K562 (cell line): Measurements from ENCODE around the gene PPIL4. TPM values are rescaled to one million over a fixed set of nuclear protein-coding genes. Genes with fewer than 3 reads are reported as not detected.

ENCODE experiments used
- ATAC-seq: fragments of 200-7000 bp; cut with Tn5 transposase; 3 replicates; pipeline ENCODE4 v1.9.1; 2020; ENCODE audit warnings: moderate library complexity
- BruUV-seq: library from RNA; stranded (reverse); fragments of 400-500 nt; replicated peaks from 2 replicates; lab custom pipeline; 2021; lab: Mats Ljungman, UMichigan
- CTCF ChIA-PET: fragments of 300-600 bp; formaldehyde crosslinking; extraction: SDS; loops from one replicate; lab custom pipeline; 2021; ENCODE audit warnings: low intra/inter-chr PET ratio; lab: Yijun Ruan, JAX
- POLR2A ChIA-PET: fragments of 300-600, 350-650 bp; sonication (Branson Sonifier 250); formaldehyde crosslinking; extraction: SDS; loops from one replicate; lab custom pipeline; 2021; ENCODE audit warnings: antibody characterized with exemption, inconsistent platforms; lab: Yijun Ruan, JAX
- DNase-seq, 4 experiments: peaks; one replicate each; pipeline versions ENCODE4 v3.0.0 to v3.0.0-alpha.2; 2011 to 2018; ENCODE audit warnings: low spot score in 3 of 4, mixed read lengths in 3 of 4; ENCODE audit errors: extremely low read depth in 1 of 4
- FAIRE-seq: peaks from 2 replicates; lab custom pipeline; 2011; peaks lifted over from hg19 to GRCh38; lab: Jason Lieb, UNC
- H2AFZ ChIP-seq: 2 replicates; pipeline ENCODE4 v1.6.0; 2011; ENCODE audit warnings: low read depth, low read length, control low read depth, inconsistent platforms
- H3K27ac ChIP-seq: fragments of 200-600 bp; 3 replicates; pipeline ENCODE4 v1.8.0; 2011; ENCODE audit warnings: low read depth, mild to moderate bottlenecking, control low read depth, inconsistent platforms, low read length, moderate library complexity, mixed read lengths; ENCODE audit errors: extremely low read depth
- H3K27me3 ChIP-seq, 2 experiments: fragments of 300-600 bp in 1 of 2; 2 replicates in 1 of 2; 3 replicates in 1 of 2; pipeline versions ENCODE4 v1.6.0 to v1.8.0; 2011; ENCODE audit warnings: inconsistent platforms in 2 of 2, low read length in 2 of 2, mild to moderate bottlenecking in 1 of 2, mixed read lengths in 1 of 2, moderate library complexity in 1 of 2; ENCODE audit not compliant: control insufficient read depth in 2 of 2, insufficient read depth in 2 of 2
- H3K36me3 ChIP-seq: fragments of 300-600 bp; 3 replicates; pipeline ENCODE4 v1.8.0; 2011; ENCODE audit warnings: mild to moderate bottlenecking, low read length, inconsistent platforms; ENCODE audit not compliant: control insufficient read depth, insufficient read depth
- H3K4me1 ChIP-seq, 2 experiments: fragments of 200-600 bp in 1 of 2; replicated peaks in 1 of 2; 2 replicates in 1 of 2; 3 replicates in 1 of 2; pipeline versions ENCODE4 v1.5.1 to v1.8.0; 2011; ENCODE audit warnings: inconsistent platforms in 2 of 2, low read length in 2 of 2, mild to moderate bottlenecking in 1 of 2, mixed read lengths in 1 of 2, moderate library complexity in 1 of 2; ENCODE audit not compliant: control insufficient read depth in 2 of 2, insufficient read depth in 2 of 2
- H3K4me2 ChIP-seq: 2 replicates; pipeline ENCODE4 v1.6.1; 2011; ENCODE audit warnings: low read length, control low read depth, inconsistent platforms, mixed read lengths; ENCODE audit not compliant: insufficient read depth
- H3K4me3 ChIP-seq: fragments of 200-600 bp; sonication (generic), shearing (Covaris generic); 2 replicates; pipeline ENCODE4 v1.5.1; 2016; ENCODE audit warnings: control low read depth, inconsistent platforms
- H3K79me2 ChIP-seq: fragments of 200-600 bp; 3 replicates; pipeline ENCODE4 v1.8.0; 2011; ENCODE audit warnings: low read length, inconsistent platforms; ENCODE audit not compliant: control insufficient read depth, insufficient read depth
- H3K9ac ChIP-seq, 2 experiments: 2 replicates each; pipeline versions ENCODE4 v1.6.0 to v1.6.1; 2011; ENCODE audit warnings: low read depth in 2 of 2, low read length in 2 of 2, control low read depth in 1 of 2, inconsistent platforms in 1 of 2, mild to moderate bottlenecking in 1 of 2, mixed read lengths in 1 of 2; ENCODE audit not compliant: insufficient read depth in 1 of 2
- H3K9me1 ChIP-seq: one replicate; pipeline ENCODE4 v1.6.0; 2011; ENCODE audit warnings: inconsistent platforms, mild to moderate bottlenecking, low read length, moderate library complexity; ENCODE audit not compliant: control insufficient read depth, insufficient read depth
- H3K9me3 ChIP-seq: replicated peaks from 2 replicates; pipeline ENCODE4 v1.5.1; 2011; ENCODE audit warnings: low read depth, low read length, inconsistent platforms; ENCODE audit not compliant: control insufficient read depth, insufficient read depth
- H4K20me1 ChIP-seq: replicated peaks from 2 replicates; pipeline ENCODE4 v1.6.1; 2011; ENCODE audit warnings: low read length, inconsistent platforms, mixed read lengths; ENCODE audit not compliant: control insufficient read depth, insufficient read depth
- ATF1 ChIP-seq, 2 experiments: fragments of 450-650 bp in 1 of 2; IDR thresholded peaks; 2 replicates each; pipeline ENCODE4 v1.6.1; 2016; ENCODE audit warnings: missing compliant biosample characterization in 1 of 2, missing genetic modification characterization in 1 of 2
- BHLHE40 ChIP-seq: IDR thresholded peaks from 2 replicates; pipeline ENCODE4 v1.6.1; 2011; ENCODE audit warnings: low read length, improper control_type of control experiment
- E2F6 ChIP-seq, 2 experiments: IDR thresholded peaks; 2 replicates each; pipeline ENCODE4 v1.6.1; 2011; ENCODE audit warnings: borderline replicate concordance in 1 of 2, control low read depth in 1 of 2, low read depth in 1 of 2, low read length in 1 of 2, mild to moderate bottlenecking in 1 of 2, mixed read lengths in 1 of 2, moderate library complexity in 1 of 2; ENCODE audit not compliant: insufficient read depth in 1 of 2, insufficient read length in 1 of 2, poor library complexity in 1 of 2, severe bottlenecking in 1 of 2; ENCODE audit errors: extremely low read depth in 1 of 2
- ETV1 ChIP-seq: fragments of 450-650 bp; conservative IDR thresholded peaks from 2 replicates; pipeline ENCODE4 v1.6.1; 2016; ENCODE audit warnings: missing genetic modification characterization, control low read depth, low read depth, missing compliant biosample characterization
- HMGXB4 ChIP-seq: sonication (generic); formaldehyde crosslinking; IDR thresholded peaks from 2 replicates; pipeline ENCODE4 v1.8.1; 2023; ENCODE audit warnings: mild to moderate bottlenecking, missing genetic modification reagents
- ILK ChIP-seq: fragments of 450-650 bp; IDR thresholded peaks from 2 replicates; pipeline ENCODE4 v1.6.1; 2016; ENCODE audit warnings: missing genetic modification characterization, low read depth, mild to moderate bottlenecking, missing compliant biosample characterization, moderate library complexity, borderline replicate concordance
- MAZ ChIP-seq, 2 experiments: fragments of 450-650 bp in 1 of 2; sonication (generic) in 1 of 2; formaldehyde crosslinking; IDR thresholded peaks in 1 of 2; conservative IDR thresholded peaks in 1 of 2; 2 replicates each; pipeline versions ENCODE4 v1.4.0 to v1.5.0; 2020; ENCODE audit warnings: mild to moderate bottlenecking in 1 of 2, missing genetic modification reagents in 1 of 2
- MEF2A ChIP-seq: IDR thresholded peaks from 2 replicates; pipeline ENCODE4 v1.6.1; 2011; ENCODE audit warnings: low read depth, mild to moderate bottlenecking, low read length, moderate library complexity; ENCODE audit not compliant: control insufficient read depth
- PHTF2 ChIP-seq: fragments of 250-450 bp; sonication (Bioruptor Pico); IDR thresholded peaks from 2 replicates; pipeline ENCODE4 v1.5.0; 2021; ENCODE audit warnings: mild to moderate bottlenecking
- RHOXF2B ChIP-seq: fragments of 250-450 bp; sonication (Bioruptor Pico); conservative IDR thresholded peaks from 2 replicates; pipeline ENCODE4 v1.5.1; 2021
- RUNX1 ChIP-seq: sonication (generic); IDR thresholded peaks from 2 replicates; pipeline ENCODE4 v1.6.1; 2016; ENCODE audit warnings: antibody characterized with exemption, low read depth
- SNRNP70 ChIP-seq: fragments of 200-400 bp; formaldehyde crosslinking; optimal IDR thresholded peaks from 2 replicates; pipeline ENCODE3; 2017; ENCODE audit warnings: low read depth, low read length
- ZC3H8 ChIP-seq: fragments of 450-650 bp; IDR thresholded peaks from 2 replicates; pipeline ENCODE4 v1.6.1; 2017
- ZNF354B ChIP-seq: fragments of 250-450 bp; sonication (Bioruptor Pico); IDR thresholded peaks from 2 replicates; pipeline ENCODE4 v1.4.0; 2020
- ZNF445 ChIP-seq: fragments of 250-450 bp; sonication (Bioruptor Pico); IDR thresholded peaks from 2 replicates; pipeline ENCODE4 v1.4.0; 2020; ENCODE audit warnings: low read depth, mild to moderate bottlenecking, moderate library complexity
- ZNF695 ChIP-seq: fragments of 450-650 bp; formaldehyde crosslinking; IDR thresholded peaks from 2 replicates; pipeline ENCODE4 v1.4.0; 2020; ENCODE audit warnings: mild to moderate bottlenecking, moderate library complexity
- WGBS: fragments of 100-300 bp; shearing (Covaris generic); methylation state at CpG from one replicate; pipeline ENCODE4 v1.1.6; 2016; ENCODE audit warnings: low coverage, mixed read lengths; ENCODE audit not compliant: insufficient coverage; ENCODE audit errors: missing lambda C conversion rate; 5-methylcytosine and 5-hydroxymethylcytosine counted together
- in situ Hi-C: fragments of 300-500 bp; cut with MboI; formaldehyde crosslinking; loops from 4 replicates; pipeline ENCODE4 v1.15.0; 2018; ENCODE audit warnings: inconsistent platforms, mixed read lengths
- intact Hi-C: fragments of 100-400 bp; cut with micrococcal nuclease; formaldehyde crosslinking; loops from 2 replicates; pipeline ENCODE4 v1.14.2; 2022
- polyA plus RNA-seq, 8 experiments: library from polyadenylated mRNA; depleted of rRNA in 4 of 8; stranded (reverse) in 5 of 8; unstranded in 3 of 8; fragments of >200 nt; fragmentation: Nextera tagmentation in 2 of 8; fragmentation: Illumina TruSeq in 1 of 8; extraction: Ambion mirVana in 2 of 8; extraction: Trizol in 1 of 8; gene quantifications; 2 replicates each; pipeline versions ENCODE4 v1.2.1 to v1.2.3, GENCODE V29; 2011 to 2014; ENCODE audit warnings: inconsistent platforms in 1 of 8, missing spikeins in 1 of 8
- total RNA-seq, 7 experiments: library from RNA; depleted of rRNA in 6 of 7; stranded (reverse); fragments of >200 nt in 6 of 7; fragmentation: Illumina TruSeq in 2 of 7; extraction: Trizol in 2 of 7; gene quantifications; 2 replicates each; pipeline versions ENCODE4 v1.2.1 to v1.2.3, GENCODE V29; 2011 to 2021; ENCODE audit warnings: low replicate concordance in 1 of 7
- TF ChIP-seq, protein P1 (sequence below): fragments of 200-800 bp; sonication (Bioruptor generic); IDR thresholded peaks from 2 replicates; pipeline ENCODE4 v1.6.1; 2017; ENCODE audit warnings: missing genetic modification characterization, missing compliant biosample characterization

Gene PPIL4
- total and polyA plus RNA-seq, 9 of the 15 experiments (the other 6 are each of a cell fraction or from before 2014, with no cell fraction given), result 14.5 to 55.2 (median 45.9) TPM

DNA sequence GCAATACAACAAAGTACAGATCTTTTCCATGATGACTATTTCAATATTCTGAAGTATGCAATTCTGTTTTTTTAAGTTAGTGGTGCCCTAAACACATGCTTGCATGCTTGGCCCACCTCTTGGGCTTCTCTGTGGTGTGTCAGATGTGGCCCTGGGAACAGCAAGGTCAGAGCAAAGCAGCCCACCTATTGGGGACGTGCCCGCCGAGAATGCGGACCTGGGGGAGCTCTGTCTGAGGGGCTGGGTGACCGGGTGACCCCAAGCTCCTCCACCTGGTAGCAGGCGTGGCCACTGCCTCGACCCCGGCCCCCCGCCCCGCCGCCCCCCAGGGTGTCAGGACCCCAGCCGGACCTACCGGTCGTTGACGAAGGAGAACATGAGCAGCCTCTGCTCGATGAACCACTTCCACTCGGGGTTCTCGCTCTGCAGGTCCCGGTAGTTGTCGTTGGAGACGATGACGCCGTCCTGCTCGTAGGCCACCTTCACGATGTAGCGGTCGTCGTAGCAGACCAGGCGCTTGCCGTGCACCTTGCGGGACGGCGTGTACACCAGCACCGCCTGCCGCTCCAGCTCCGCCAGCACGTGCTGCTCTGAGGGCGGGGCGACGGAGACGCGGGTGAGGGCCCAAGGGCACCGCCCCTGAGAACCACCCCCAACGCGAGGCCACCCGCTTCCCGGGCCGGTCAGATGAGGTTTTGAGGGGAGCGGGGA, 89.4 kb downstream of the PPIL4 start:
- H3K9me3 ChIP-seq, result no peaks in the 10 kb centered on the region
- POLR2A ChIA-PET, result interaction anchor here (0.6 to 1.2 kb wide), 3 partner anchors 13 to 238 kb away, joined by 3 read pairs; partner anchors contain the start of gene SUMO4
- peak overlapping the region; percentile 37 for H2AFZ ChIP-seq
- in situ Hi-C loops (no loop called here), intact Hi-C loops (no loop called here)
- H3K4me2 ChIP-seq, result peak overlapping the region; percentile 51
- peaks cover 66 to 71% of the 10 kb centered on the region in 2 experiments for H3K27me3 ChIP-seq
- BruUV-seq, result no TSS peak
- H3K79me2 ChIP-seq, result no peaks in the 10 kb centered on the region
- peak overlapping the region in 1 of 2 experiments; percentile 75; a peak in 2 of 4 replicates for H3K9ac ChIP-seq
- peaks cover 22% of the 10 kb centered on the region for H4K20me1 ChIP-seq
- H3K9me1 ChIP-seq, result no peaks in the 10 kb centered on the region
- FAIRE-seq (no peak), DNase-seq (peak; percentile 56 to 81 (median 69)), ATAC-seq (peak; percentile 94)
- peaks cover 0 to 16% of the 10 kb centered on the region in 2 experiments; a peak in 4 of 5 replicates for H3K4me1 ChIP-seq
- no peak overlapping the region for H3K27ac ChIP-seq
- no peaks in the 10 kb centered on the region for H3K36me3 ChIP-seq
- CTCF ChIA-PET, result interaction anchor here (0.7 kb wide), 1 partner anchor 173 kb away, joined by 3 read pairs; no protein-coding TSS in a partner anchor
- H3K4me3 ChIP-seq, result no peak overlapping the region
- 8% methylated on average over 39 of the region's 49 CpGs for WGBS
- TF ChIP-seq MEF2A, result no peak
- TF ChIP-seq RHOXF2B (CRISPR knock-in tag), result no peak
- no peak for TF ChIP-seq HMGXB4 (CRISPR knock-in tag)
- peak; percentile 60 to 76; a peak in 3 of 4 replicates for TF ChIP-seq MAZ (CRISPR knock-in tag; conservative IDR thresholded peaks at IDR 0.05 in 1 of 2, IDR thresholded peaks at IDR 0.05 in 1 of 2)
- no peak for TF ChIP-seq RUNX1
- no peak for TF ChIP-seq ZC3H8
- TF ChIP-seq ETV1 (tag), result no peak
- TF ChIP-seq ZNF695 (CRISPR knock-in tag), result no peak
- TF ChIP-seq, protein P1, sequence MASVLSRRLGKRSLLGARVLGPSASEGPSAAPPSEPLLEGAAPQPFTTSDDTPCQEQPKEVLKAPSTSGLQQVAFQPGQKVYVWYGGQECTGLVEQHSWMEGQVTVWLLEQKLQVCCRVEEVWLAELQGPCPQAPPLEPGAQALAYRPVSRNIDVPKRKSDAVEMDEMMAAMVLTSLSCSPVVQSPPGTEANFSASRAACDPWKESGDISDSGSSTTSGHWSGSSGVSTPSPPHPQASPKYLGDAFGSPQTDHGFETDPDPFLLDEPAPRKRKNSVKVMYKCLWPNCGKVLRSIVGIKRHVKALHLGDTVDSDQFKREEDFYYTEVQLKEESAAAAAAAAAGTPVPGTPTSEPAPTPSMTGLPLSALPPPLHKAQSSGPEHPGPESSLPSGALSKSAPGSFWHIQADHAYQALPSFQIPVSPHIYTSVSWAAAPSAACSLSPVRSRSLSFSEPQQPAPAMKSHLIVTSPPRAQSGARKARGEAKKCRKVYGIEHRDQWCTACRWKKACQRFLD (CRISPR knock-in tag), result no peak
- TF ChIP-seq SNRNP70, result no peak
- no peak for TF ChIP-seq PHTF2 (CRISPR knock-in tag)
- TF ChIP-seq ZNF445 (CRISPR knock-in tag), result no peak
- TF ChIP-seq ZNF354B (CRISPR knock-in tag), result no peak
- no peak for TF ChIP-seq ILK
- no peak for TF ChIP-seq ATF1 (CRISPR knock-in tag; IDR thresholded peaks at IDR 0.05)
- TF ChIP-seq ATF1 (tag; IDR thresholded peaks at IDR 0.05), result no peak
- peak; percentile 90 to 97 for TF ChIP-seq E2F6 (IDR thresholded peaks at IDR 0.05; ENCODE audit: borderline replicate concordance in 1 of 2, extremely low read depth in 1 of 2, insufficient read depth in 1 of 2, insufficient read length in 1 of 2, low read depth in 1 of 2, low read length in 1 of 2, poor library complexity in 1 of 2, severe bottlenecking in 1 of 2)
- peak; percentile 97 for TF ChIP-seq BHLHE40
